Lower leg skin (tissue), 3 donors: ENCODE data around the gene JMJD1C.

Experiments used
- CTCF ChIP-seq, 3 donors: fragments of 450-650 bp; IDR thresholded peaks; one replicate each; pipeline ENCODE4 v1.5.1; 2016; ENCODE audit warnings: antibody characterized with exemption in 3 of 3, mild to moderate bottlenecking in 3 of 3, moderate library complexity in 2 of 3
- POLR2A ChIP-seq, 2 donors: fragments of 450-650 bp; IDR thresholded peaks; one replicate each; pipeline ENCODE4 v1.6.1; 2016 to 2017; ENCODE audit warnings: antibody characterized with exemption in 2 of 2, mild to moderate bottlenecking in 1 of 2, moderate library complexity in 1 of 2

DNA sequence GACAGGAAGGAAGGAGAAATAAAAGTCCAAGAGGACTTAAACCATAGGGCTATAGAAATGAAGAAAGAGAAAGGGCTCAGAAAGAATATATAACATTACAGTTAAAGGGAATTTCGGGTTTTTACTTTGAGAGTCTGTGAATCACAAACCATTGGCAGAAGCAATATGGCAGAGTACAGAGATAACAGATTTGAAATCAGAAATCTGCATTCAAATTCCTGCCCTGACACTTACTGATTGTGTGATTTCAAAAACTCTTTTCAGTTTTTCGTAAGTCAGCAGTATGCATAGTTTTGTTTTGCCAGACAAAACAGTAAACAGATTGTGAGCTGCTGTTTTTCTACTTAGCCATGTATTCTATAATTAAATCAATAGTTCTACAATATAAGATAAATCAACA is 8.2 kb downstream of the JMJD1C start:
- TF ChIP-seq CTCF (IDR thresholded peaks at IDR 0.05): no peak
- no peak for TF ChIP-seq POLR2A (IDR thresholded peaks at IDR 0.05)
